Caco-2 (cell line): ENCODE measurements around the gene NLK. TPM values are rescaled to one million over a fixed set of nuclear protein-coding genes. Genes with fewer than 3 reads are reported as not detected.
A peak's percentile ranks its signal among the peaks of the same experiment; 100 is the strongest.

Experiments used
- Bru-seq: library from RNA; stranded (reverse); fragments of 400-500 nt; gene quantifications from one replicate; lab custom pipeline; 2021; lab: Mats Ljungman, UMichigan
- BruChase-seq, 2 experiments: library from RNA; stranded (reverse); fragments of 400-500 nt; gene quantifications; one replicate each; lab custom pipeline; 2021; lab: Mats Ljungman, UMichigan
- BruUV-seq: library from RNA; stranded (reverse); fragments of 400-500 nt; replicated peaks from 2 replicates; lab custom pipeline; 2021; lab: Mats Ljungman, UMichigan
- CTCF ChIA-PET: fragments of 300-600 bp; sonication (Branson Sonifier 250); formaldehyde crosslinking; loops from one replicate; lab custom pipeline; 2022; ENCODE audit warnings: antibody characterized with exemption; lab: Charles Lee
- POLR2A ChIA-PET: fragments of 300-600 bp; sonication (Branson Sonifier 250); formaldehyde crosslinking; loops from one replicate; lab custom pipeline; 2022; ENCODE audit warnings: antibody characterized with exemption; lab: Charles Lee
- DNase-seq, 2 experiments: peaks; one replicate each; pipeline versions ENCODE4 v3.0.0 to v3.0.0-alpha.2; 2020 to 2022
- H3K27me3 ChIP-seq: replicated peaks from 2 replicates; pipeline ENCODE4 v1.6.0; 2011; ENCODE audit warnings: low read length; ENCODE audit not compliant: control insufficient read depth, insufficient read depth
- H3K36me3 ChIP-seq: 2 replicates; pipeline ENCODE4 v1.5.1; 2011; ENCODE audit warnings: low read length; ENCODE audit not compliant: control insufficient read depth, insufficient read depth
- H3K4me1 ChIP-seq: fragments of 250-450 bp; sonication (Bioruptor Pico); 2 replicates; pipeline ENCODE4 v1.5.1; 2020; ENCODE audit warnings: mild to moderate bottlenecking
- H3K4me3 ChIP-seq: 2 replicates; pipeline ENCODE4 v1.5.1; 2011; ENCODE audit warnings: low read depth, mild to moderate bottlenecking, control low read depth, low read length
- H3K9me3 ChIP-seq: fragments of 250-450 bp; sonication (Bioruptor Pico); 2 replicates; pipeline ENCODE4 v1.5.1; 2020; ENCODE audit warnings: mild to moderate bottlenecking, moderate library complexity
- H3K27ac Mint-ChIP-seq: one replicate; pipeline ENCODE4 v1.8.0; 2022; ENCODE audit warnings: mixed read lengths; ENCODE audit not compliant: unreplicated experiment
- H3K27me3 Mint-ChIP-seq: one replicate; pipeline ENCODE4 v1.8.0; 2022; ENCODE audit warnings: mixed read lengths; ENCODE audit not compliant: insufficient read depth, unreplicated experiment
- H3K36me3 Mint-ChIP-seq: one replicate; pipeline ENCODE4 v1.8.0; 2022; ENCODE audit warnings: mild to moderate bottlenecking, mixed read lengths; ENCODE audit not compliant: insufficient read depth, unreplicated experiment
- H3K4me1 Mint-ChIP-seq: one replicate; pipeline ENCODE4 v1.8.0; 2022; ENCODE audit warnings: low read depth, mixed read lengths; ENCODE audit not compliant: unreplicated experiment
- H3K4me3 Mint-ChIP-seq: one replicate; pipeline ENCODE4 v1.8.0; 2022; ENCODE audit warnings: mild to moderate bottlenecking, moderate library complexity, mixed read lengths; ENCODE audit not compliant: unreplicated experiment
- H3K9me3 Mint-ChIP-seq: one replicate; pipeline ENCODE4 v1.8.0; 2022; ENCODE audit warnings: mixed read lengths; ENCODE audit not compliant: unreplicated experiment
- CTCF ChIP-seq, 2 experiments: fragments of 200-600 bp in 1 of 2; IDR thresholded peaks; 1 replicate in 1 of 2; 2 replicates in 1 of 2; pipeline versions ENCODE4 v1.5.1 to v1.8.0; 2011 to 2022; ENCODE audit warnings: antibody characterized with exemption in 1 of 2, control low read depth in 1 of 2, inconsistent platforms in 1 of 2, low read depth in 1 of 2, low read length in 1 of 2, mild to moderate bottlenecking in 1 of 2, moderate library complexity in 1 of 2; ENCODE audit not compliant: insufficient read depth in 1 of 2, severe bottlenecking in 1 of 2, unreplicated experiment in 1 of 2
- intact Hi-C: fragments of 100-400 bp; cut with micrococcal nuclease; formaldehyde crosslinking; loops from one replicate; pipeline ENCODE4 v1.10.0; 2022; ENCODE audit not compliant: unreplicated experiment
- long read RNA-seq: library from polyadenylated mRNA; stranded (forward); transcript quantifications from one replicate; pipeline ENCODE4 v2.0.0, GENCODE V29; 2022
- total RNA-seq: library from RNA; stranded (reverse); gene quantifications from 2 replicates; pipeline ENCODE4 v1.2.3, GENCODE V29; 2022

Gene NLK
- total RNA-seq (84.5 and 87.3 TPM in 2 replicates), Bru-seq, nascent RNA (percentile 97 among the genes with signal in this experiment), BruChase-seq, experiment 1, labeled RNA remaining after a 2-hour chase (percentile 94 among the genes with signal in this experiment), BruChase-seq, experiment 2, labeled RNA remaining after a 6-hour chase (percentile 93 among the genes with signal in this experiment)
- long read RNA-seq, full-length matches to known transcripts: 14 of 31 reads
- long read RNA-seq, partial matches to known transcripts: 4 of 31 reads
- long read RNA-seq, other reads (novel, unspliced or antisense): 13 of 31 reads

DNA sequence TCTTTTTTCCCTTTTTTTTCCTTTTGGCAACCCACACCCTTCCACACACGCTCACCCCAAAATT is at the start of gene NLK:
TSS of gene NLK (plus strand) at position 21 of the 64 bp plus-strand sequence. CDS start 197 bp downstream, outside the sequence.
- no peaks in the 10 kb centered on the region for H3K9me3 Mint-ChIP-seq
- peaks cover 40% of the 10 kb centered on the region for H3K4me1 ChIP-seq
- CTCF ChIA-PET: interaction anchor here (0.8 kb wide), 1 partner anchor 13 kb away, joined by 3 read pairs; no protein-coding TSS in a partner anchor
- H3K27me3 Mint-ChIP-seq: no peaks in the 10 kb centered on the region
- intact Hi-C loops: loop anchor here (5.0 to 10.0 kb wide), 5 partner anchors 90 to 295 kb away; partner anchors contain the start of genes IFT20 and TNFAIP1
- BruUV-seq: no TSS peak
- peak within 1 kb of the TSS; percentile 87 for H3K4me3 ChIP-seq
- H3K27ac Mint-ChIP-seq: peak within 1 kb of the TSS; percentile 93
- H3K9me3 ChIP-seq: no peaks in the 10 kb centered on the region
- peaks cover 5% of the 10 kb centered on the region; the same call in 1 of the 2 replicates for H3K36me3 ChIP-seq
- peaks cover 36% of the 10 kb centered on the region for H3K36me3 Mint-ChIP-seq
- no peak for DNase-seq
- POLR2A ChIA-PET: interaction anchor here (0.6 kb wide), 1 partner anchor 89 kb away, joined by 3 read pairs; no protein-coding TSS in a partner anchor
- H3K27me3 ChIP-seq: no peaks in the 10 kb centered on the region
- no peak for TF ChIP-seq CTCF (IDR thresholded peaks at IDR 0.05; ENCODE audit: insufficient read depth in 1 of 2, low read depth in 1 of 2, low read length in 1 of 2, severe bottlenecking in 1 of 2, unreplicated experiment in 1 of 2)
- peak within 1 kb of the TSS; percentile 99 for H3K4me3 Mint-ChIP-seq
- peaks cover 34% of the 10 kb centered on the region for H3K4me1 Mint-ChIP-seq

DNA sequence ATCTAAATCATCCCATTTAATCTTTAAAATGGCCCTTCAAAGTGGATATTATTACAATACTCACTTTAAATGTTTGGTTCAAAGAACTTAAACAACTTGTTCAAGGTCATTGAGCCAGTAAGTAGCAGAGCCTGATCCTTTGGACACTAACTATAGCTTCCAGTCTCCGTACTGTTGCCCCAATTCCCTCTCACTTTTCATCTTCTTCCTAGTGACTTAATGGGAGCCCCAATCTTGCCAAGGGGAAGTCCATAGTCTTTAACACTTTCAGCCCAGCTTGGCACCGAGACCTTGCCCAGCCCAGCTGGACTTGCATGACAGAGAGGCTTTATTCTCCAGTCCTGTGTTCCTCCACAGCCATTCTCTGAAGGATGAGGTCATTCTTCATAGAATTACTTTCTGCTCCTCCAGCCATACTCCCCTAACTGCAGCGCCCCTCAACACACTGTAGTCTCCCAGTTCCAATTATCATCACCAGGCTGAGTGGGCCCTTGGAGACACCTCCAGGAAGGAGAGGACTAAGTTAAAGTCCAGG is 49.2 kb upstream of the NLK start:
- no peak for TF ChIP-seq CTCF (IDR thresholded peaks at IDR 0.05; ENCODE audit: insufficient read depth in 1 of 2, low read depth in 1 of 2, low read length in 1 of 2, severe bottlenecking in 1 of 2, unreplicated experiment in 1 of 2)
- Mint-ChIP-seq H3K27ac (no peak overlapping the region), H3K4me3 (no peak overlapping the region), H3K9me3 (peaks cover 25% of the 10 kb centered on the region), H3K36me3 (no peaks in the 10 kb centered on the region), H3K4me1 (peaks cover 29% of the 10 kb centered on the region), H3K27me3 (no peaks in the 10 kb centered on the region)
- ChIA-PET POLR2A (no interaction called here), CTCF (no interaction called here)
- DNase-seq: no peak
- peaks cover 46% of the 10 kb centered on the region for H3K4me1 ChIP-seq
- no peaks in the 10 kb centered on the region for H3K9me3 ChIP-seq
- H3K4me3 ChIP-seq: no peak overlapping the region
- H3K36me3 ChIP-seq: no peaks in the 10 kb centered on the region
- no TSS peak for BruUV-seq
- H3K27me3 ChIP-seq: no peaks in the 10 kb centered on the region
- intact Hi-C loops: no loop called here

DNA sequence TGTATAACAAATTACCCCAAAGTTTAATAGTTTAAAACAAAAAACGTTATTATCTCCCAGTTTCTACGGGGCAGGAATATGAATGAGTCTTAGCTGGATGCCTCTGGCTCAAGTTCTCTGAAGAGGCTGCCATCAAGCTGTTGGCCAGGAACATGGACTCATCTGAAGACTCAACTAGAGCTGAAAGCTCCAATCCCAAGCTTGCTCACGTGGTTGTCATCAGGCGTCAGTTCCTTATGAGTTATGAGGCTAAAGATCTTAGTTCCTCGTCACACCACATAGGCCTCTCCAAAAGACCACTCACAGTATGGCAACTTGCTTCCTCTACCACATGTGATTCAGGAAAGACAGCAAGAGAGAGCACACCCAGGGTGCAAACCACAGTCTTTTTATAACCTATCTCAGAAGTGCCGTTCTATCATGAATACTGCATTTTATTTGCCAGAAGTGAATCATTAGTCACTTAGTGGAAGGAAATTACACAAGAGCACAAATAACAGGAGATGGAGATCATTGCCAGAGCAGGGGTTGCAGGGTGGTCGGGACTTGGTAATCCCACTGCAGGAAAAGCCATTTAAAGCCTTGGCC is 48.7 kb upstream of the NLK start:
- Histone ChIP-seq H3K27me3 (no peaks in the 10 kb centered on the region), H3K4me3 (no peak overlapping the region), H3K9me3 (no peaks in the 10 kb centered on the region), H3K36me3 (no peaks in the 10 kb centered on the region), H3K4me1 (peaks cover 40% of the 10 kb centered on the region)
- no peak for DNase-seq
- Mint-ChIP-seq H3K9me3 (peaks cover 20% of the 10 kb centered on the region), H3K4me1 (peaks cover 25% of the 10 kb centered on the region), H3K27ac (no peak overlapping the region), H3K36me3 (no peaks in the 10 kb centered on the region), H3K27me3 (no peaks in the 10 kb centered on the region), H3K4me3 (no peak overlapping the region)
- TF ChIP-seq CTCF (IDR thresholded peaks at IDR 0.05; ENCODE audit: insufficient read depth in 1 of 2, low read depth in 1 of 2, low read length in 1 of 2, severe bottlenecking in 1 of 2, unreplicated experiment in 1 of 2): no peak
- intact Hi-C loops: no loop called here
- ChIA-PET CTCF (no interaction called here), POLR2A (no interaction called here)
- BruUV-seq: no TSS peak
